OCI-LY3 (cell line): ENCODE data around the gene ANKRD24.

Experiments used
- EZH2phosphoT487 ChIP-seq: fragments of 200-600 bp; shearing (Covaris generic); IDR thresholded peaks from 2 replicates; pipeline ENCODE4 v1.6.1; 2018; ENCODE audit warnings: antibody characterized with exemption, mixed run types, low read depth
- TF ChIP-seq, protein P1 (sequence below): fragments of 200-600, 300-600 bp; sonication (generic); IDR thresholded peaks from 2 replicates; pipeline ENCODE4 v1.5.1; 2014; ENCODE audit warnings: antibody characterized with exemption, low read length, low read depth

DNA sequence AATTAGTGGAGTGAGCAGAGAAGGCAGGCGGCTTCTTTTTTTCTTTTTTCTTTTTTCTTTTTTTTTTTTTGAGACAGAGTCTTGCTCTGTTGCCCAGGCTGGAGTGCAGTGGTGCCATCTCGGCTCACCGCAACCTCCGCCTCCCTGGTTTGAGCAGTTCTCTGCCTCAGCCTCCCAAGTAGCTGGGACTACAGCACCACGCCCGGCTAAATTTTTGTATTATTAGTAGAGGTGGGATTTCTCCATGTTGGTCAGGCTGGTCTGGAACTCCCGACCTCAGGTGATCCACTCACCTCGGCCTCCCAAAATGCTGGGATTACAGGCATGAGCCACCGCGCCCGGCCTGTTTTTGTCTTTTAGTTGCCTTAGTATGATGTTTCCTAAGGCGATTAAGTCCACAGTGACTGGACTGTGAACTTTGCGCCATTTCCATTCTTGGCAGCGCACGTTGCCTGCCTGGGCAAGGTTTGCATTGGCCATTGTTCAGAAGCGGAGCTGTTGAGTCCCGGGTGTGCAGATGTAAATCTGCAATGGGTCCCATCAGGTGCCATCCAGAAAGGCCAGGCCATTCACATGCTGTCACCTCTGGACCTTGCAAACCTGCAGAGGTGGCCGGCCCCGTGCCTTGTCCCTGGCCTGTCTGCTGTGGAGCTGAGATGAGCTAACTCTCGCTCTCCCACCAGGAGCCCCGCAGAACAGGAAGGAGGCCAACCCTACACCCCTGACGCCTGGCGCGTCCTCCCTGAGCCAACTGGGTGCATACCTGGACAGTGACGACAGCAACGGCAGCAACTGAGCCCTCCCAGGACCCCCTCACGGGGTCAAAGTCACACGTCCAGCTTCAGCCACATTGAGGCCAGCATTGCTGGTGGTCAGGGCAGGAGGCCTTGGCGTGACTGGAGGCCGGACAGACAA is 85.7 kb downstream of the ANKRD24 start:
- TF ChIP-seq, protein P1, sequence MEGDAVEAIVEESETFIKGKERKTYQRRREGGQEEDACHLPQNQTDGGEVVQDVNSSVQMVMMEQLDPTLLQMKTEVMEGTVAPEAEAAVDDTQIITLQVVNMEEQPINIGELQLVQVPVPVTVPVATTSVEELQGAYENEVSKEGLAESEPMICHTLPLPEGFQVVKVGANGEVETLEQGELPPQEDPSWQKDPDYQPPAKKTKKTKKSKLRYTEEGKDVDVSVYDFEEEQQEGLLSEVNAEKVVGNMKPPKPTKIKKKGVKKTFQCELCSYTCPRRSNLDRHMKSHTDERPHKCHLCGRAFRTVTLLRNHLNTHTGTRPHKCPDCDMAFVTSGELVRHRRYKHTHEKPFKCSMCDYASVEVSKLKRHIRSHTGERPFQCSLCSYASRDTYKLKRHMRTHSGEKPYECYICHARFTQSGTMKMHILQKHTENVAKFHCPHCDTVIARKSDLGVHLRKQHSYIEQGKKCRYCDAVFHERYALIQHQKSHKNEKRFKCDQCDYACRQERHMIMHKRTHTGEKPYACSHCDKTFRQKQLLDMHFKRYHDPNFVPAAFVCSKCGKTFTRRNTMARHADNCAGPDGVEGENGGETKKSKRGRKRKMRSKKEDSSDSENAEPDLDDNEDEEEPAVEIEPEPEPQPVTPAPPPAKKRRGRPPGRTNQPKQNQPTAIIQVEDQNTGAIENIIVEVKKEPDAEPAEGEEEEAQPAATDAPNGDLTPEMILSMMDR, result no peak
- TF ChIP-seq EZH2phosphoT487, result no peak
